Sigmoid colon (tissue), 7 donors: ENCODE data around the gene CDH15. TPM values are rescaled to one million over a fixed set of nuclear protein-coding genes. Genes with fewer than 3 reads are reported as not detected.

Source experiments
- DNase-seq: peaks from one replicate; pipeline ENCODE4 v3.0.0-alpha.2; 2019
- H3K27ac ChIP-seq, 4 donors: fragments of 200-600 bp; sonication (generic); one replicate each; pipeline ENCODE4 v1.5.1; 2016 to 2019; ENCODE audit warnings: mild to moderate bottlenecking in 1 of 4
- H3K27me3 ChIP-seq, 3 donors: fragments of 200-600 bp; sonication (generic); one replicate each; pipeline ENCODE4 v1.5.1; 2019; ENCODE audit warnings: mild to moderate bottlenecking in 1 of 3
- H3K36me3 ChIP-seq, 4 donors: fragments of 200-600 bp; sonication (generic); one replicate each; pipeline ENCODE4 v1.5.1; 2016 to 2019
- H3K4me1 ChIP-seq, 4 donors: fragments of 200-600 bp; sonication (generic); one replicate each; pipeline ENCODE4 v1.5.1; 2017 to 2019
- H3K4me3 ChIP-seq, 4 donors: fragments of 200-600 bp; sonication (generic); one replicate each; pipeline ENCODE4 v1.5.1; 2017 to 2019; ENCODE audit warnings: mild to moderate bottlenecking in 2 of 4, moderate library complexity in 1 of 4
- H3K9me3 ChIP-seq, 4 donors: fragments of 200-600 bp in 3 of 4; sonication (generic) in 3 of 4; one replicate each; pipeline versions ENCODE4 v1.5.1 to v1.6.1; 2013 to 2019
- EP300 ChIP-seq, 4 donors: sonication (generic); formaldehyde crosslinking; IDR thresholded peaks; one replicate each; pipeline ENCODE4 v1.6.1; 2017; ENCODE audit warnings: antibody characterized with exemption in 4 of 4
- POLR2A ChIP-seq, 2 donors: fragments of 450-650 bp; IDR thresholded peaks; one replicate each; pipeline ENCODE4 v1.6.1; 2016; ENCODE audit warnings: antibody characterized with exemption in 2 of 2, mild to moderate bottlenecking in 2 of 2, moderate library complexity in 2 of 2
- POLR2AphosphoS5 ChIP-seq, 4 donors: sonication (generic); formaldehyde crosslinking; IDR thresholded peaks; one replicate each; pipeline ENCODE4 v1.6.1; 2017; ENCODE audit warnings: antibody characterized with exemption in 4 of 4
- WGBS, 2 donors: extraction: QIAGEN DNeasy Blood & Tissue Kit; methylation state at CpG; one replicate each; pipeline ENCODE4 v1.1.7; 2013; 5-methylcytosine and 5-hydroxymethylcytosine counted together
- intact Hi-C: fragments of 100-400 bp; cut with DNase I; formaldehyde crosslinking; loops from one replicate; pipeline ENCODE4 v1.15.1; 2023
- polyA plus RNA-seq, 3 donors: library from polyadenylated mRNA; stranded (reverse); fragments of 200-250 nt; gene quantifications; one replicate each; pipeline ENCODE4 v1.2.3, GENCODE V29; 2013
- total RNA-seq, 4 donors: library from RNA; depleted of rRNA; stranded (reverse); fragments of >200 nt; gene quantifications; one replicate each; pipeline ENCODE4 v1.1.0, GENCODE V29; 2016
- TF ChIP-seq, protein P1 (sequence below), 4 experiments: fragments of 450-650 bp in 3 of 4; fragments of 200-600 bp in 1 of 4; IDR thresholded peaks; one replicate each; pipeline ENCODE4 v1.5.1; 2016 to 2019; ENCODE audit warnings: antibody characterized with exemption in 4 of 4, mild to moderate bottlenecking in 3 of 4, moderate library complexity in 2 of 4
- donor health status: healthy with polysubstance abuse.
- donor health status: Bipolar disorder and iron deficiency.
- donor health status: healthy.

The CDH15 gene
- total and polyA plus RNA-seq, 7 donors, result 0.01 TPM; not detected in 6

DNA sequence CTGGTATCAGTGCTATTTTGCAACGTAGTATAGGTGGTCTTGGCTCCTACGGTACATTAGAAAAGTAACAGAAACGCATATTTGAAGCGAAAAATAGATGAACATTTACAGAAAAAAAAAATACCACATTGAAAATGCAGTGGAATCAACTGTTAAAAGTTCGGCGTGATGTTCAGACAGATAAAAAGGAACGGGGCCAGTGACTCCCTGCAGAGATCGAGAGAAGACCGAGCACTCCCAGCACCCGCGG is 45.5 kb downstream of the CDH15 start:
- H3K27ac ChIP-seq, result peak overlapping the region; percentile 96 to 98 (median 96)
- no peak for TF ChIP-seq POLR2A (IDR thresholded peaks at IDR 0.05)
- TF ChIP-seq EP300 (IDR thresholded peaks at IDR 0.05), result no peak
- no peak for TF ChIP-seq POLR2AphosphoS5 (IDR thresholded peaks at IDR 0.05)
- TF ChIP-seq, protein P1, sequence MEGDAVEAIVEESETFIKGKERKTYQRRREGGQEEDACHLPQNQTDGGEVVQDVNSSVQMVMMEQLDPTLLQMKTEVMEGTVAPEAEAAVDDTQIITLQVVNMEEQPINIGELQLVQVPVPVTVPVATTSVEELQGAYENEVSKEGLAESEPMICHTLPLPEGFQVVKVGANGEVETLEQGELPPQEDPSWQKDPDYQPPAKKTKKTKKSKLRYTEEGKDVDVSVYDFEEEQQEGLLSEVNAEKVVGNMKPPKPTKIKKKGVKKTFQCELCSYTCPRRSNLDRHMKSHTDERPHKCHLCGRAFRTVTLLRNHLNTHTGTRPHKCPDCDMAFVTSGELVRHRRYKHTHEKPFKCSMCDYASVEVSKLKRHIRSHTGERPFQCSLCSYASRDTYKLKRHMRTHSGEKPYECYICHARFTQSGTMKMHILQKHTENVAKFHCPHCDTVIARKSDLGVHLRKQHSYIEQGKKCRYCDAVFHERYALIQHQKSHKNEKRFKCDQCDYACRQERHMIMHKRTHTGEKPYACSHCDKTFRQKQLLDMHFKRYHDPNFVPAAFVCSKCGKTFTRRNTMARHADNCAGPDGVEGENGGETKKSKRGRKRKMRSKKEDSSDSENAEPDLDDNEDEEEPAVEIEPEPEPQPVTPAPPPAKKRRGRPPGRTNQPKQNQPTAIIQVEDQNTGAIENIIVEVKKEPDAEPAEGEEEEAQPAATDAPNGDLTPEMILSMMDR (IDR thresholded peaks at IDR 0.05), result no peak
- 0% methylated on average over 11 of the region's 11 CpGs for WGBS, 2 donors

DNA sequence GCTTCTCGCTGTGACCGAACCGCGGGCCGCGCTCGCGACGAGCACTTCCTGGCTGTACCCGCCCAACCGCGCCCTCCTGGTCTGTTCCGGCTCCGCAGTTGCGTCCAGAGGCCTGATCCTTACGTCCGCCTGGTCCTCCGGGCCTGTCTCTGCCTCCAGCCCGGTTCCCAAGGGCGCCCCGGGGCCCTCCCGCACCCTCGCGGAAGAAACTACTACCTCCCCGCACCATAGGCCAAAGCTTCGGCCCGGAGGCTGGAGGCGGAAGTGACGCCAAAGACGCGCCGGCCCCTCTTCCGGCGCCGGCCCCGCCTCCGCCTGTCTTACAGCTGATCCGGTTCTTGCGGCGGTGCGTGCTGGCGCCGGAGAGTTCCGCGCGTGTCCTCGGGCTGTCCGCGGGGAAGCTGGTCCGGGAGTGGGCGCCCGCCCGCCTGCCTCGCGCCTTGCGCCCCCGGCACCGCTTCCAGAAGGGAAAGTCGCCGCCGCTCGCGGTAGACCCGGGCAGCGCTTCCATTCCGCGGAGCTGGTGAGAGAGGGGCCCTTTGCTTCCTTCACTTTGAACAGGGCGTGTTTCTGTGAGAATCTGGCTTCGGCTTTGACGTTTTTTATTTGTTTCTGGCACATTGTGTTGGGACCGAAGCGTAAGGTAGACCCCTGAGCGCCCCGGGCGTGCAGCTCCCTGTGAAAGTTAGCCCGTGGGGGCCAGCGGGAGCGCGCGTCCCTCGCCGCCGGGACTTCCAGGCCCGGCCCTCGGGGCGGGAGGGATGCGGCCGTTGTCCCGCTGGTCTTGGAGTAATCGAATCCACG is 46.0 kb downstream of the CDH15 start, which contains the start of gene ZNF778:
Gene ZNF778, plus strand, starts transcription at position 316 of the 804 bp plus-strand sequence. CDS start 3,425 bp downstream, outside the sequence.
- Histone ChIP-seq H3K36me3 (peaks cover 2 to 27% (median 13%) of the 10 kb centered on the region in 4 donors), H3K4me3 (peak within 1 kb of the TSS; percentile 69 to 99 (median 86)), H3K27me3 (no peaks in the 10 kb centered on the region), H3K9me3 (no peaks in the 10 kb centered on the region), H3K27ac (peak within 1 kb of the TSS; percentile 96 to 98 (median 96)), H3K4me1 (peaks cover 0 to 33% (median 31%) of the 10 kb centered on the region in 4 donors)
- intact Hi-C loops, result loop anchor here (2.0 to 10.0 kb wide), 6 partner anchors 125 to 1263 kb away; partner anchors contain the start of genes ACSF3, BANP, GALNS and TRAPPC2L
- DNase-seq, result peak; percentile 91
- no peak for TF ChIP-seq EP300 (IDR thresholded peaks at IDR 0.05)
- TF ChIP-seq, protein P1 (IDR thresholded peaks at IDR 0.05), result no peak
- TF ChIP-seq POLR2AphosphoS5 (IDR thresholded peaks at IDR 0.05), result peak; percentile 82 to 93 (median 92)
- TF ChIP-seq POLR2A (IDR thresholded peaks at IDR 0.05), result peak; percentile 32 to 66
- 0% methylated on average over 91 of the region's 91 CpGs for WGBS, 2 donors

More for the DNA sequence above, 45.5 kb downstream of the CDH15 start:
- intact Hi-C loops, result loop anchor here (2.0 to 10.0 kb wide), 6 partner anchors 125 to 1262 kb away; partner anchors contain the start of genes ACSF3, BANP, GALNS and TRAPPC2L
- peak overlapping the region; percentile 69 to 99 (median 86) for H3K4me3 ChIP-seq
- DNase-seq, result no peak
- H3K36me3 ChIP-seq, result peaks cover 0 to 21% (median 8%) of the 10 kb centered on the region in 4 donors
- H3K4me1 ChIP-seq, result peaks cover 0 to 33% (median 31%) of the 10 kb centered on the region in 4 donors
- H3K27me3 ChIP-seq, result no peaks in the 10 kb centered on the region
- no peaks in the 10 kb centered on the region for H3K9me3 ChIP-seq

DNA sequence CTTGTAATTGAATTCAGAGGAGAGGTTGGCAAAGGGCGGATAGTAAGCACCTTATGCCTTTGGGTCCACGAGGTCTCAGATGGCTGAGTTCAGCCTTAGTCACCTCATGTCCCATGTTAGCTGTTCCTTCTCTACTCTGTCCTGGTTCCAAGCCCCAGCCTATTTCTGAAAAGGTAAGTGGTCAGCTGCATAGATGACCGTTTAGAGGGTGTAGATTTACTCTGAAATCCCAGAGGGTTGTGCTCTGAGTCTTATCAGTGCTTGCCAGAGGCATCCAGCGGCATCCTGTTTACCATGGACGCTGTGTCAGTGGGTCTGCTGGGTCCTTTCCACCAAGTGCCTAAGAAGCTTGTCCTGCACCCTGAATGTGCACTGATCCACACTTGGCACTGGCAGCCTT is 47.8 kb downstream of the CDH15 start:
- intact Hi-C loops, result loop anchor here (5.0 to 10.0 kb wide), 4 partner anchors 127 to 1265 kb away; partner anchors contain the start of genes ACSF3, BANP, GALNS and TRAPPC2L
- no peak overlapping the region for H3K27ac ChIP-seq
- no peak for DNase-seq
- WGBS, 2 donors, result 74 to 80% methylated on average over 5 of the region's 5 CpGs
- peaks cover 0 to 33% (median 31%) of the 10 kb centered on the region in 4 donors for H3K4me1 ChIP-seq
- peaks cover 14 to 44% (median 27%) of the 10 kb centered on the region in 4 donors for H3K36me3 ChIP-seq
- no peaks in the 10 kb centered on the region for H3K9me3 ChIP-seq
- no peak overlapping the region for H3K4me3 ChIP-seq
- no peaks in the 10 kb centered on the region for H3K27me3 ChIP-seq
- TF ChIP-seq POLR2AphosphoS5 (IDR thresholded peaks at IDR 0.05) (no peak), POLR2A (IDR thresholded peaks at IDR 0.05) (no peak), EP300 (IDR thresholded peaks at IDR 0.05) (no peak)

DNA sequence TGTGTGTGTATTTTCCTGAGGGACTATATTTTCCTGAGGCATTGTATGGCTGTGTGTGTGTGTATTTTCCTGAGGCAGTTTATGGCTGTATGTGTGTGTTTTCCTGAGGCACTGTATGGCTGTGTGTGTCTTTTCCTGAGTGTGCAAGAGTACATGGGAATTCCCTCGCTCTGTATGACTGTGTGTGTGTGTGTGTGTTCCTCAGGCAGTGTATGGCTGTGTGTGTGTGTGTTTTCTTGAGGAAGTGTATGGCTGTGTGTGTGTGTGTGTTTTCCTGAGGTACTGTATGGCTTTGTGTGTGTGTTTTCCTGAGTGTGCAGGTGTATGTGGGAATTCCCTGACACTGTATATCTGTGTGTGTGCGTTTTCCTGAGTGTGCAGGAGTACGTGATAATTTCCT is 50.1 kb downstream of the CDH15 start:
- TF ChIP-seq POLR2AphosphoS5 (IDR thresholded peaks at IDR 0.05), result no peak
- no peak for TF ChIP-seq EP300 (IDR thresholded peaks at IDR 0.05)
- TF ChIP-seq, protein P1 (IDR thresholded peaks at IDR 0.05), result no peak
- TF ChIP-seq POLR2A (IDR thresholded peaks at IDR 0.05), result no peak

DNA sequence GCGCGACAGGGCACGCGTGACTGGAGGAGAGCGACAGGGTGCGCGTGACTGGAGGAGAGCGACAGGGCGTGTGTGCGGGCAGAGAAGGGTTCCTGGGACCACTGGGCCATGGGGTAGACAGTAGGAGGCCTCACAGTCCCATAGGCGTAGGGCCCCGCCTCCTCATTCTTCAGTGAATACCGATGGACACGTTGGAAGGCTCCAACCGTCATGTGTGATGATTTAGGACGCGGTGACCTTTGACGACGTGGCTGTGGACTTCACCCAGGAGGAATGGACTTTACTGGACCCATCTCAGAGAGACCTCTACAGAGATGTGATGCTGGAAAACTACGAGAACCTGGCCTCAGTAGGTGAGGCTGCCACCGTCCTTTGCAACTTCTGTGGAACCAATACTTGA is 51.4 kb downstream of the CDH15 start:
- no peak for DNase-seq
- intact Hi-C loops, result no loop called here
- TF ChIP-seq POLR2AphosphoS5 (IDR thresholded peaks at IDR 0.05) (no peak), EP300 (IDR thresholded peaks at IDR 0.05) (no peak), POLR2A (IDR thresholded peaks at IDR 0.05) (no peak)
- TF ChIP-seq, protein P1 (IDR thresholded peaks at IDR 0.05), result no peak
- peaks cover 33 to 78% (median 50%) of the 10 kb centered on the region in 4 donors for H3K36me3 ChIP-seq
- WGBS, 2 donors, result 96 to 97% methylated on average over 21 of the region's 21 CpGs
- no peak overlapping the region for H3K27ac ChIP-seq
- H3K4me3 ChIP-seq, result no peak overlapping the region
- H3K9me3 ChIP-seq, result peaks cover 0 to 5% (median 0%) of the 10 kb centered on the region in 4 donors
- H3K4me1 ChIP-seq, result peaks cover 0 to 16% (median 16%) of the 10 kb centered on the region in 4 donors
- no peaks in the 10 kb centered on the region for H3K27me3 ChIP-seq

More for the DNA sequence above, 50.1 kb downstream of the CDH15 start:
- H3K27ac ChIP-seq, result no peak overlapping the region
- intact Hi-C loops, result no loop called here
- peaks cover 0 to 21% (median 19%) of the 10 kb centered on the region in 4 donors for H3K4me1 ChIP-seq
- H3K36me3 ChIP-seq, result peaks cover 25 to 65% (median 37%) of the 10 kb centered on the region in 4 donors
- no peak overlapping the region for H3K4me3 ChIP-seq
- H3K9me3 ChIP-seq, result no peaks in the 10 kb centered on the region
- DNase-seq, result no peak
- H3K27me3 ChIP-seq, result no peaks in the 10 kb centered on the region
- 94% methylated on average over 3 of the region's 3 CpGs for WGBS, 2 donors
